ENCODE results near the gene RGS7. TPM values are rescaled to one million over a fixed set of nuclear protein-coding genes. Genes with fewer than 3 reads are reported as not detected.

The RGS7 gene
- total RNA-seq, 3 donors from 2014 or later (not counting 1 experiment from before 2014, with no cell fraction given): not detected

DNA sequence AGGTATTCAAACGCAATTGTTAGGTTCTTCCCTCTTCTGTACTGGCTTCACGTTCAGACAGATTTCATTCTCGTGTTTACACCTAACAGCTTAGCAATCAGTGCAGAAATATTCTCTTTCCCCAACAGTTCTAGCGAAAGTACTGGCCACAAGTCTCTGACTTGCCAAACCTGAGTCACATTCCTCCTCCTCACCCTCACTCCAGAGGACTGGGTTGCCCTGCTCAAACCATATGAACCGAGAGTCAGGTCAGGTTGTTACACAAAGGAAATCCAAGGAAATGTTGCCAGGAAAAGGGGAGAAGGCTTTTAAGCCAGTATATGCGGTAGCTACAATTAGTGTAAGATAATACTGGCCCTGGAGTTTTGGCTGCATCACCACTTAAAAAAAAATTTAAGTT is 282.5 kb downstream of the RGS7 start:
- DNase-seq: no peak
- no peaks in the 10 kb centered on the region for H3K36me3 ChIP-seq (ENCODE audit: control insufficient read depth, insufficient read depth, low read length)
- H3K27ac ChIP-seq (ENCODE audit: low read length): no peak overlapping the region
- Mint-ChIP-seq H3K36me3 (no peaks in the 10 kb centered on the region), H3K4me3 (no peak overlapping the region), H3K4me1 (no peaks in the 10 kb centered on the region), H3K27me3 (ENCODE audit: low read depth in 2 of 2) (no peaks in the 10 kb centered on the region), H3K9me3 (peaks cover 3 to 9% of the 10 kb centered on the region in 2 donors), H3K27ac (no peak overlapping the region)
- TF ChIP-seq, protein P1, sequence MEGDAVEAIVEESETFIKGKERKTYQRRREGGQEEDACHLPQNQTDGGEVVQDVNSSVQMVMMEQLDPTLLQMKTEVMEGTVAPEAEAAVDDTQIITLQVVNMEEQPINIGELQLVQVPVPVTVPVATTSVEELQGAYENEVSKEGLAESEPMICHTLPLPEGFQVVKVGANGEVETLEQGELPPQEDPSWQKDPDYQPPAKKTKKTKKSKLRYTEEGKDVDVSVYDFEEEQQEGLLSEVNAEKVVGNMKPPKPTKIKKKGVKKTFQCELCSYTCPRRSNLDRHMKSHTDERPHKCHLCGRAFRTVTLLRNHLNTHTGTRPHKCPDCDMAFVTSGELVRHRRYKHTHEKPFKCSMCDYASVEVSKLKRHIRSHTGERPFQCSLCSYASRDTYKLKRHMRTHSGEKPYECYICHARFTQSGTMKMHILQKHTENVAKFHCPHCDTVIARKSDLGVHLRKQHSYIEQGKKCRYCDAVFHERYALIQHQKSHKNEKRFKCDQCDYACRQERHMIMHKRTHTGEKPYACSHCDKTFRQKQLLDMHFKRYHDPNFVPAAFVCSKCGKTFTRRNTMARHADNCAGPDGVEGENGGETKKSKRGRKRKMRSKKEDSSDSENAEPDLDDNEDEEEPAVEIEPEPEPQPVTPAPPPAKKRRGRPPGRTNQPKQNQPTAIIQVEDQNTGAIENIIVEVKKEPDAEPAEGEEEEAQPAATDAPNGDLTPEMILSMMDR (IDR thresholded peaks at IDR 0.05): no peak
- no peak for ATAC-seq
- H3K9me3 ChIP-seq (ENCODE audit: control insufficient read depth, insufficient read depth, low read length): no peaks in the 10 kb centered on the region
- 68% methylated on average over 6 of the region's 6 CpGs for WGBS (ENCODE audit: insufficient coverage)
- H3K4me1 ChIP-seq (ENCODE audit: control insufficient read depth, insufficient read depth, low read length): no peaks in the 10 kb centered on the region
- no peaks in the 10 kb centered on the region for H3K27me3 ChIP-seq (ENCODE audit: control insufficient read depth, insufficient read depth, low read length)
- intact Hi-C loops (cut with micrococcal nuclease): no loop called here
- H3K4me3 ChIP-seq (ENCODE audit: low read length): no peak overlapping the region

DNA sequence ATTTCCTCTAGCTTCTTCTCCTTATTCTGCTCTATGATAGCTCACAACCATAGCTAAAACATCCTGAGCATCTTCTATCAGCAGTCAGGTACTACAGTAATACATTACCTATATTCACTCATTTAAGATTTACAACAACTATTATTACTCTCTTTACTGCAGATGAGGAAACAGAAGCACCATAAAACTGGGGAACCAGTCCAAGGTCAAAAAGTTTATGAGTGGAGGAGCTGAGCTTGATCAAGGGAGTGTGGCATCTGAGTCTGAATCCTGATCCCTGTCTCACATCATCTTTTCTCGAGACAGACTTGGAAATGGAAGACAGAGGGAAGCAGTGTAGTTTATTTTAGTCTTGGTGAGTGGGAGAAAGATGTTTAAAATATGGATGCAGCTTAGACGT is 288.6 kb downstream of the RGS7 start:
- H3K4me1 Mint-ChIP-seq: no peaks in the 10 kb centered on the region
- no peak overlapping the region for H3K4me3 Mint-ChIP-seq
- no peaks in the 10 kb centered on the region for H3K27me3 Mint-ChIP-seq (ENCODE audit: low read depth in 2 of 2)
- H3K36me3 Mint-ChIP-seq: no peaks in the 10 kb centered on the region
- Histone ChIP-seq H3K4me1 (ENCODE audit: control insufficient read depth, insufficient read depth, low read length) (no peaks in the 10 kb centered on the region), H3K4me3 (ENCODE audit: low read length) (no peak overlapping the region), H3K9me3 (ENCODE audit: control insufficient read depth, insufficient read depth, low read length) (no peaks in the 10 kb centered on the region), H3K27ac (ENCODE audit: low read length) (no peak overlapping the region), H3K27me3 (ENCODE audit: control insufficient read depth, insufficient read depth, low read length) (no peaks in the 10 kb centered on the region), H3K36me3 (ENCODE audit: control insufficient read depth, insufficient read depth, low read length) (no peaks in the 10 kb centered on the region)
- peaks cover 3 to 9% of the 10 kb centered on the region in 2 donors for H3K9me3 Mint-ChIP-seq
- TF ChIP-seq, protein P1 (IDR thresholded peaks at IDR 0.05): no peak
- no peak overlapping the region for H3K27ac Mint-ChIP-seq
- intact Hi-C loops (cut with micrococcal nuclease): no loop called here
- no peak for DNase-seq
- WGBS (ENCODE audit: insufficient coverage): 76% methylated on average over 2 of the region's 2 CpGs
- no peak for ATAC-seq

DNA sequence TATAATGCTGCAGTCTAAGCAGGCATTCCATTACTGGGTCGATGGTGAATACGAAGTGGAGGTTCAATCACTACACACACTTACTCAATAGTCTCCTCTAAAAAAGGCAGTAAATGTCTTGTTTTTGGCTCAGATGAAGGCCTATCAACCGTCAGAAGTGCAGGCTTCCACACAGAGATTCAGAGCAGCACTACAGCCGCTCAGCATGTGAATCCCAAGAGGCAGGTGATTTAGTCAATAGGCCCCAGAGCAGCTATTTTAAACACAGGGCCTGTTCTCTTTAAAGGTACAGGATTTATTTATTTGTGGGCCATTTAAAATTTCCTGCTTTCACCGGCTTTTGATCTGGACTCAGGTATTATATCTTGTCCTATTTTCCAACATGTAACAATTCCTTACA is 293.7 kb downstream of the RGS7 start:
- H3K36me3 ChIP-seq (ENCODE audit: control insufficient read depth, insufficient read depth, low read length): no peaks in the 10 kb centered on the region
- TF ChIP-seq, protein P1 (IDR thresholded peaks at IDR 0.05): no peak
- no peak for DNase-seq
- 78% methylated on average over 5 of the region's 5 CpGs for WGBS (ENCODE audit: insufficient coverage)
- H3K36me3 Mint-ChIP-seq: no peaks in the 10 kb centered on the region
- H3K9me3 Mint-ChIP-seq: peaks cover 10 to 12% of the 10 kb centered on the region in 2 donors
- H3K27ac Mint-ChIP-seq: no peak overlapping the region
- H3K27me3 Mint-ChIP-seq (ENCODE audit: low read depth in 2 of 2): no peaks in the 10 kb centered on the region
- H3K4me3 Mint-ChIP-seq: no peak overlapping the region
- H3K4me1 ChIP-seq (ENCODE audit: control insufficient read depth, insufficient read depth, low read length): no peaks in the 10 kb centered on the region
- ATAC-seq: no peak
- H3K27me3 ChIP-seq (ENCODE audit: control insufficient read depth, insufficient read depth, low read length): no peaks in the 10 kb centered on the region
- no peaks in the 10 kb centered on the region for H3K4me1 Mint-ChIP-seq
- intact Hi-C loops (cut with micrococcal nuclease): no loop called here
- H3K27ac ChIP-seq (ENCODE audit: low read length): no peak overlapping the region
- no peaks in the 10 kb centered on the region for H3K9me3 ChIP-seq (ENCODE audit: control insufficient read depth, insufficient read depth, low read length)
- no peak overlapping the region for H3K4me3 ChIP-seq (ENCODE audit: low read length)

DNA sequence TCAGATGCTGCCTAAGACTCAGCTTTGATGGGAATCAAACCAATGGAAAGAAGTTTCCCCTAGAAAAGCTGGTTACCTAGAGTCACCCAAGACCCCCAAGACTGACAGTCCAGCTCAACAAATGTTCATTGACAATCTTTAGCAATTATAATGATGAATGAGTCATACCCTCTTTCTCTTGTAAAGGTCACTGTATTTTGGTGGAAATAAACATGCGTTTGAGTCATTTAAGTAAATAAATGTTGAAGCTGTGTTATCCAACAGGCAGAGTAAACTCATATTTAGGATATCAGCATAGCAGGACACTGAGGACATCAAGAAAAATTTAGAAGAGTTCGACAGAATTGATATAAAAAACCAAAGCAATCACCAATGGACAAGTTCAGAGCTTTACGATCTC is 295.9 kb downstream of the RGS7 start:
- no peaks in the 10 kb centered on the region for H3K4me1 Mint-ChIP-seq
- no peak overlapping the region for H3K27ac Mint-ChIP-seq

More for the DNA sequence above, 295.9 kb downstream of the RGS7 start:
- no peaks in the 10 kb centered on the region for H3K27me3 Mint-ChIP-seq (ENCODE audit: low read depth in 2 of 2)
- Histone ChIP-seq H3K4me3 (ENCODE audit: low read length) (no peak overlapping the region), H3K9me3 (ENCODE audit: control insufficient read depth, insufficient read depth, low read length) (no peaks in the 10 kb centered on the region), H3K27me3 (ENCODE audit: control insufficient read depth, insufficient read depth, low read length) (no peaks in the 10 kb centered on the region), H3K4me1 (ENCODE audit: control insufficient read depth, insufficient read depth, low read length) (no peaks in the 10 kb centered on the region), H3K36me3 (ENCODE audit: control insufficient read depth, insufficient read depth, low read length) (no peaks in the 10 kb centered on the region), H3K27ac (ENCODE audit: low read length) (no peak overlapping the region)
- H3K9me3 Mint-ChIP-seq: peaks cover 10 to 15% of the 10 kb centered on the region in 2 donors
- intact Hi-C loops (cut with micrococcal nuclease): no loop called here
- no peaks in the 10 kb centered on the region for H3K36me3 Mint-ChIP-seq
- WGBS (ENCODE audit: insufficient coverage): 76% methylated on average over 2 of the region's 3 CpGs
- ATAC-seq (no peak), DNase-seq (no peak)
- TF ChIP-seq, protein P1 (IDR thresholded peaks at IDR 0.05): no peak
- H3K4me3 Mint-ChIP-seq: no peak overlapping the region

Measured in natural killer cell (primary cell).